Small intestine (tissue), 7 donors: ENCODE measurements around the gene GFOD2. TPM values are rescaled to one million over a fixed set of nuclear protein-coding genes. Genes with fewer than 3 reads are reported as not detected.
"Not testable (repeated sequence)": the region's sequence is repeated elsewhere in the genome, so short reads cannot be mapped to it uniquely, and the experiment has no call there.

Experiments used
- DNase-seq, 2 donors: peaks; one replicate each; pipeline versions ENCODE4 v3.0.0 to v3.0.0-alpha.2; 2013
- FAIRE-seq: peaks from 2 replicates; lab custom pipeline; 2012; peaks lifted over from hg19 to GRCh38; lab: Jason Lieb, UNC
- H3K27ac ChIP-seq, 3 donors: one replicate each; pipeline ENCODE4 v1.5.1; 2013; ENCODE audit warnings: low read length in 2 of 3, mild to moderate bottlenecking in 2 of 3, control low read depth in 1 of 3, inconsistent platforms in 1 of 3, low read depth in 1 of 3, moderate library complexity in 1 of 3
- H3K27me3 ChIP-seq, 3 donors: one replicate each; pipeline ENCODE4 v1.6.1; 2013; ENCODE audit warnings: low read length in 3 of 3, inconsistent platforms in 1 of 3; ENCODE audit not compliant: control insufficient read depth in 3 of 3, insufficient read depth in 3 of 3
- H3K36me3 ChIP-seq, 3 donors: one replicate each; pipeline ENCODE4 v1.6.1; 2013; ENCODE audit warnings: low read length in 3 of 3, inconsistent platforms in 1 of 3, low read depth in 1 of 3, mild to moderate bottlenecking in 1 of 3, moderate library complexity in 1 of 3; ENCODE audit not compliant: control insufficient read depth in 3 of 3, insufficient read depth in 2 of 3
- H3K4me1 ChIP-seq, 3 donors: one replicate each; pipeline ENCODE4 v1.6.1; 2013; ENCODE audit warnings: low read length in 2 of 3, inconsistent platforms in 1 of 3, low read depth in 1 of 3, mild to moderate bottlenecking in 1 of 3, moderate library complexity in 1 of 3; ENCODE audit not compliant: control insufficient read depth in 3 of 3, insufficient read depth in 2 of 3
- H3K4me3 ChIP-seq, 3 donors: one replicate each; pipeline ENCODE4 v1.5.1; 2013; ENCODE audit warnings: low read length in 3 of 3, control low read depth in 1 of 3, inconsistent platforms in 1 of 3, low read depth in 1 of 3, mild to moderate bottlenecking in 1 of 3, moderate library complexity in 1 of 3
- H3K9me3 ChIP-seq, 2 donors: one replicate each; pipeline ENCODE4 v1.6.1; 2013; ENCODE audit warnings: low read depth in 1 of 2, low read length in 1 of 2; ENCODE audit not compliant: control insufficient read depth in 2 of 2, insufficient read depth in 1 of 2
- WGBS, 3 donors: extraction: QIAGEN DNeasy Blood & Tissue Kit; methylation state at CpG; one replicate each; pipeline ENCODE4 v1.1.7; 2013; 5-methylcytosine and 5-hydroxymethylcytosine counted together
- polyA plus RNA-seq, 4 donors: library from polyadenylated mRNA; stranded (reverse) in 3 of 4; unstranded in 1 of 4; fragments of 200-250 nt in 3 of 4; fragments of 120-200 nt in 1 of 4; gene quantifications; one replicate each; pipeline versions ENCODE4 v1.2.1 to v1.2.3, GENCODE V29; 2013
- donor health status: healthy with polysubstance abuse.
- donor health status: control.
- donor health status: control.
- donor health status: Bipolar disorder and iron deficiency.
- donor health status: healthy.

GFOD2 gene
- polyA plus RNA-seq, 4 donors: 4.8 to 28.6 (median 12.0) TPM

GRCh38 chr16:67760956-67761230 lies 41.8 kb upstream of the GFOD2 start:
- FAIRE-seq: no peak
- WGBS, 3 donors: 26 to 63% (median 38%) methylated on average over 4 of the region's 4 CpGs
- Histone ChIP-seq H3K9me3 (no peaks in the 10 kb centered on the region), H3K36me3 (peaks cover 0 to 67% (median 6%) of the 10 kb centered on the region in 3 donors), H3K4me3 (no peak overlapping the region), H3K27ac (no peak overlapping the region), H3K4me1 (no peaks in the 10 kb centered on the region), H3K27me3 (no peaks in the 10 kb centered on the region)
- DNase-seq: peak in 1 of 2 donors; percentile 27

- 66 to 72% (median 68%) methylated on average over 8 of the region's 8 CpGs for WGBS, 3 donors
- Histone ChIP-seq H3K27ac (no peak overlapping the region), H3K36me3 (peaks cover 0 to 68% (median 6%) of the 10 kb centered on the region in 3 donors), H3K9me3 (no peaks in the 10 kb centered on the region), H3K4me3 (no peak overlapping the region), H3K4me1 (no peaks in the 10 kb centered on the region), H3K27me3 (no peaks in the 10 kb centered on the region)
- FAIRE-seq (no peak), DNase-seq (no peak)
Observed at GRCh38 chr16:67760206-67760955, 41.3 kb upstream of the GFOD2 start.

- peaks cover 0 to 76% (median 6%) of the 10 kb centered on the region in 3 donors for H3K36me3 ChIP-seq
- H3K27ac ChIP-seq: no peak overlapping the region
- H3K4me3 ChIP-seq: no peak overlapping the region
- no peak for DNase-seq
- FAIRE-seq: no peak
- H3K27me3 ChIP-seq: no peaks in the 10 kb centered on the region
- no peaks in the 10 kb centered on the region for H3K4me1 ChIP-seq
- WGBS, 3 donors: 91 to 92% (median 92%) methylated on average over 7 of the region's 7 CpGs
- no peaks in the 10 kb centered on the region for H3K9me3 ChIP-seq
Observed at GRCh38 chr16:67758966-67759365, 39.9 kb upstream of the GFOD2 start.

- WGBS, 3 donors: 91 to 95% (median 94%) methylated on average over 3 of the region's 3 CpGs
- Histone ChIP-seq H3K9me3 (no peaks in the 10 kb centered on the region), H3K4me3 (no peak overlapping the region), H3K27ac (no peak overlapping the region), H3K36me3 (peaks cover 0 to 76% (median 6%) of the 10 kb centered on the region in 3 donors), H3K27me3 (no peaks in the 10 kb centered on the region), H3K4me1 (no peaks in the 10 kb centered on the region)
- DNase-seq (no peak), FAIRE-seq (no peak)
Observed at GRCh38 chr16:67758006-67758405, 38.9 kb upstream of the GFOD2 start.

- no peak overlapping the region for H3K27ac ChIP-seq
- DNase-seq (no peak), FAIRE-seq (no peak)
- no peak overlapping the region for H3K4me3 ChIP-seq
- no peaks in the 10 kb centered on the region for H3K27me3 ChIP-seq
- peaks cover 0 to 65% (median 4%) of the 10 kb centered on the region in 3 donors for H3K36me3 ChIP-seq
- H3K9me3 ChIP-seq: no peaks in the 10 kb centered on the region
- H3K4me1 ChIP-seq: no peaks in the 10 kb centered on the region
- 84 to 92% (median 89%) methylated on average over 2 of the region's 2 CpGs for WGBS, 3 donors
Observed at GRCh38 chr16:67752641-67753040, 33.5 kb upstream of the GFOD2 start.

- H3K27me3 ChIP-seq, DNase-seq, H3K27ac ChIP-seq, FAIRE-seq, H3K4me1 ChIP-seq, H3K9me3 ChIP-seq, H3K4me3 ChIP-seq: not testable (repeated sequence)
- peaks cover 0 to 55% (median 0%) of the 10 kb centered on the region in 3 donors for H3K36me3 ChIP-seq
- WGBS, 3 donors: 96 to 97% (median 97%) methylated on average over 3 of the region's 3 CpGs
Observed at GRCh38 chr16:67751331-67751730, 32.2 kb upstream of the GFOD2 start.

- FAIRE-seq (no peak), DNase-seq (no peak)
- peaks cover 0 to 47% (median 0%) of the 10 kb centered on the region in 3 donors for H3K36me3 ChIP-seq
- no peaks in the 10 kb centered on the region for H3K27me3 ChIP-seq
- H3K9me3 ChIP-seq: no peaks in the 10 kb centered on the region
- no peak overlapping the region for H3K27ac ChIP-seq
- no peak overlapping the region for H3K4me3 ChIP-seq
- H3K4me1 ChIP-seq: no peaks in the 10 kb centered on the region
- WGBS, 3 donors: 85 to 96% (median 86%) methylated on average over 5 to 6 of the region's 6 CpGs
Observed at GRCh38 chr16:67750466-67750865, 31.4 kb upstream of the GFOD2 start.

GRCh38 chr16:67749436-67750078 lies 30.4 kb upstream of the GFOD2 start:
- no peak overlapping the region for H3K4me3 ChIP-seq
- FAIRE-seq: no peak
- H3K9me3 ChIP-seq: no peaks in the 10 kb centered on the region
- no peak overlapping the region for H3K27ac ChIP-seq
- DNase-seq: no peak
- 90 to 96% (median 93%) methylated on average over 3 of the region's 3 CpGs for WGBS, 3 donors
- H3K27me3 ChIP-seq: no peaks in the 10 kb centered on the region
- H3K36me3 ChIP-seq: peaks cover 0 to 43% (median 0%) of the 10 kb centered on the region in 3 donors
- H3K4me1 ChIP-seq: no peaks in the 10 kb centered on the region
